AG09319 (cell line): ENCODE data around the gene INHBB.
"Not testable (repeated sequence)": the region's sequence is repeated elsewhere in the genome, so short reads cannot be mapped to it uniquely, and the experiment has no call there.

ENCODE experiments used
- DNase-seq: peaks from one replicate; pipeline ENCODE4 v3.0.0-alpha.2; 2010; ENCODE audit warnings: low read depth; ENCODE audit errors: extremely low read depth
- TF ChIP-seq, protein P1 (sequence below): IDR thresholded peaks from 2 replicates; pipeline ENCODE4 v1.5.1; 2011; ENCODE audit warnings: low read depth, mild to moderate bottlenecking, inconsistent platforms, low read length, moderate library complexity

INHBB gene

DNA sequence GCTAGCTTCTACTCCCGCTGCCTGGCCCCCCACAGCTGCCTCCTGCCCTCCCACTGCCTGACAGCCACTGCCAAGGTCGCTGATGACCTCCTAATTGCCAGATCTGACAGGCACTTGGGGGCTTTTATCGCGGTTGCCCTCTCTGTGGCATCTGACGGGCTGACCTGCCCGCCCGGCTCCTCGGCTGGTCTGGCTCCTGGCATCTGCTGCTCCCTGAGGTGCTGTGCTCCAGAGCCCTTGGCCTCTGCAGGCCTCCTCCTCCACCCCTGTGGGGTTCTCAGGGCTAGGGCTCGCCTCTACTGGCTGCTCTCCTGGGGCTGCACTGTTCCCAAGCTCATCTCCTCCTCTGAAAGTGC is 43.1 kb downstream of the INHBB start:
- no peak for DNase-seq
- TF ChIP-seq, protein P1, sequence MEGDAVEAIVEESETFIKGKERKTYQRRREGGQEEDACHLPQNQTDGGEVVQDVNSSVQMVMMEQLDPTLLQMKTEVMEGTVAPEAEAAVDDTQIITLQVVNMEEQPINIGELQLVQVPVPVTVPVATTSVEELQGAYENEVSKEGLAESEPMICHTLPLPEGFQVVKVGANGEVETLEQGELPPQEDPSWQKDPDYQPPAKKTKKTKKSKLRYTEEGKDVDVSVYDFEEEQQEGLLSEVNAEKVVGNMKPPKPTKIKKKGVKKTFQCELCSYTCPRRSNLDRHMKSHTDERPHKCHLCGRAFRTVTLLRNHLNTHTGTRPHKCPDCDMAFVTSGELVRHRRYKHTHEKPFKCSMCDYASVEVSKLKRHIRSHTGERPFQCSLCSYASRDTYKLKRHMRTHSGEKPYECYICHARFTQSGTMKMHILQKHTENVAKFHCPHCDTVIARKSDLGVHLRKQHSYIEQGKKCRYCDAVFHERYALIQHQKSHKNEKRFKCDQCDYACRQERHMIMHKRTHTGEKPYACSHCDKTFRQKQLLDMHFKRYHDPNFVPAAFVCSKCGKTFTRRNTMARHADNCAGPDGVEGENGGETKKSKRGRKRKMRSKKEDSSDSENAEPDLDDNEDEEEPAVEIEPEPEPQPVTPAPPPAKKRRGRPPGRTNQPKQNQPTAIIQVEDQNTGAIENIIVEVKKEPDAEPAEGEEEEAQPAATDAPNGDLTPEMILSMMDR, result no peak

DNA sequence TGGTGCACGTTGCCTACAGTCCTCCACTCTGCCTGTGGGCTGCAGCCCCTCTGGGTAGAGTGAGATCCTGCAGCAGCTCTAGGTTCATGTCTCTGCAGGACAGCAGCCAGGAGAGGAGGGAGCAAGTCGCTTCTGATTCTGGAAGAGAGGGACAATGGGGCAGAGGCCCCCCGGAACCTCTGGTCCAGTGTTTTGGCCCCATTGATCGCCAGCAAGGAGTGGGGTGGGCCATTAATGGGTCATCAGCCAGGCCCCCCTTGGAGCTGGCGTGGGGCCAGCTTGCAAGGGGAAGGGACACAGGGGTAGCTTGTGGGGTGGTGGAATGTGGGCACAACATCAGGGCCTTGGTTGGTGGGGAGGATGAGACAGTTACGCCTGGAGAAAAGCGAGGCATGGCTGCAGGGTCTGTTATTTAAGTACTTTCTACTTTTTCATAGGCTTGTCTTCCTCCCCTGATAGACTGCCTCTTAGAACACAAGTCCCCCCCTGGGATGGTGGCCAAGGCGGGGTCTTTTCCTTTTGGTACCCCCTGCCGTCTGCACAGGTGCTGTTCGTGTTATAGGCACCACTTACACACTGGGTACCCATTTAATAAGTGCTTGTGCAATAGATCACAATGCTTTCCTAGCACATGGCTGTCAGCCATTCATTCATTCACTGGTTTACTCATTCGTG is 44.6 kb downstream of the INHBB start:
- TF ChIP-seq, protein P1, result no peak
- DNase-seq, result no peak

DNA sequence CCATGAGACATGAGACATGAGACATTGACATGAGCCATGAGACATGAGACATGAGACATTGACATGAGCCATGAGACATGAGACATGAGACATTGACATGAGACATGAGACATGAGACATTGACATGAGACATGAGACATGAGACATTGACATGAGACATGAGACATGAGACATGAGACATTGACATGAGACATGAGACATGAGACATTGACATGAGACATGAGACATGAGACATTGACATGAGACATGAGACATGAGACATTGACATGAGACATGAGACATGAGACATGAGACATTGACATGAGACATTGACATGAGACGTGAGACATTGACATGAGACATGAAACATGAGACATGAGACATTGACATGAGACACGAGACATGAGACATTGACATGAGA is 45.4 kb downstream of the INHBB start:
- not testable (repeated sequence) for DNase-seq

DNA sequence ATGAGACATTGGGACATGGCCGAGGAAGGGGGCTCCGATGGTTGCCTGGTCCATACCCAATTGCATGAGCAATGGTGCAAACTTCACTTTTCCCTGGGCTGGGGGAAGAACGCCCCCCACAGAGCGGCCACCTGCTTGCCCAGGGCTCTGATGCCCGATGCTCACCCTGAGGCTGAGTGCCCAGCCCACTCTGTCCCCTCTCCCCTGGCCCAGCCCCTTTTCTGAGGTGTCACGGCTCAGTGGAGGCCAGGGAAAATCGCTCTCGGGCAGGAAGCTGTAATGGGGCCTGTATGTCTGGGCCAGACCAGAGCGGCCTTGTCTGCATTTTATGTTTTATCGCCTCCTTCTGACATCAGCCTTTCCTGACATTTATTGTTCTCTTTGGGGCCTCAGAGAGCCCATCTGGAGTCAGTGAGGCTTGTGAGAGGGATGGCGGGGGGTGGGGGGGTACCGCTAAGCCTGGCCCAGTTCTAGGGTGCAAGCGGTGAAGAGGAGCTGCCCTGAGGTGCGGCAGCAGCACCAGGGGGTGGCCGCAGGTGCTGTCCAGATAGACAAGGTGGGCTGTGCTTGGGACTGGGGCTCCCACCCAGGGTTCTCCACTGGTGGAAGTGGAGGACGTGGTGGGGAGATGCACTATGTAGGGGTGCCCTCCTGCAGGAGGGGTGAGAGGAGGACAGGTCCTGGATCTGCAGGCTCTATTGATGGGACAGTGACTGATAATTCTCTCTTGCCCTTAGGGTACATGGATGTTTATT is 46.2 kb downstream of the INHBB start:
- TF ChIP-seq, protein P1, result no peak

DNA sequence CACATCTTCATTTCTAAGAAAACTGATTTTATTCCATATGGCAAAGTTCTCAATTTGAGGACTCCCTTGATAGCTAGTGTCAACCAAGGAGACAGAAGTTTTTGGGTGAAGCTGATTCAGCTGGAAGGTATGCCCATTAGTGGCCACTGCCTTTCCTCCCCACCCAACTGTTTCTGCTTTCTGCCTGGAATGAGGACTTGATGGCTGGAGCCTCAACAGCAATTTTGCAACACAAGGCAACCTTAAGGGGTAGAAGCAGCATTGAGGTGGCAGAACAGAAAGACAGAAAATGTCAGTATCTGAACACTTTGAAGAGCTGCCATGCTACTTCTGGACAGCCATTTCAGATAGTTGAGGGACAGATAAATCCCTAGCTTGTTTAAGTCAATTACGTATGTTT is 47.0 kb downstream of the INHBB start:
- no peak for DNase-seq
- TF ChIP-seq, protein P1, result no peak

More for the DNA sequence above, 46.2 kb downstream of the INHBB start:
- no peak for DNase-seq

DNA sequence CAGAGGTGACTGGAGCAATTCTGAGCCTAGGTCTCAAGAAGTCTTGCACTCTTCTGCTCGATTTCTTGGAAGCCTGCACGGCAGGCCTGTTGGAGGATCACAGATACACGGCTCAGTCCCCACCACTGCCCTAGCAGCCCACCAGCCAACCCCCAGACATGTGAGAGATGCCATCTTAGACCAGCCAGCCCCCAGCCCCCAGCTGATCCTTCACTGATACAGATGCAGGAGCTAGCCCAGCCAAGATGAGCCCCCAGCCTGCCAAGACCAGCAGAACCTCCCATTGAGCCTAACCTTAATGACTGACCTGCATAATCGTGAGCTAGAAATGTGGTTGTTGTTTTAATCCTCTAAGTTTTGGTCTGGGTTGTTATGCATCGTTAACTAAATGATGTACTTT is 47.5 kb downstream of the INHBB start:
- TF ChIP-seq, protein P1, result no peak
- DNase-seq, result no peak

DNA sequence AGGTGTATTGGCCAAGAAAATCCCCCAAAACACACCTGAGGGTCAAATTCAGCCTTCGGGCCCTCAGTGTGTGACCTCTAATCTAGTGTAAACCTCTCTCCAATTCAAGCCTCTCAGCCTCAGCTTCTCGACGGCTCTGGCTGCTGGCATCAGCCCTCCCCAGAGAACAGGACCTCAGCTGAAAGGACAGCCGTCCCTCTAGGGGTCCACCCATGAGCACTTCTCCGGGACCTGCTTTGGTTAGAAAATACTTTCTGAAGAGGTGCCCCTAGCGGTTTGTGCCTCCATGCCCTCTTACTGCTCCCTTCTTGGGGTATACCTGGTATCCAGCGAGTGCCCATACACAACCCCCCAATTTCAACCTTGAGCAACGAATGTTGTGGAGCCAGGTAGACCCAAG is 48.8 kb downstream of the INHBB start:
- TF ChIP-seq, protein P1, result no peak
- DNase-seq, result no peak
